ENCODE measurements around the gene SRGAP2.
"Not testable (repeated sequence)": the region's sequence is repeated elsewhere in the genome, so short reads cannot be mapped to it uniquely, and the experiment has no call there.

SRGAP2 gene

GRCh38 chr1:206203364-206204158 lies at the start of gene SRGAP2:
TSS of gene SRGAP2 (plus strand) at chr1:206203541. CDS start at chr1:206205971, 2,430 bp downstream.
- DNase-seq (ENCODE audit: low read depth): not testable (repeated sequence)

- not testable (repeated sequence) for DNase-seq (ENCODE audit: low read depth)
Observed at GRCh38 chr1:206167350-206168029, 35.9 kb upstream of the SRGAP2 start.

GRCh38 chr1:206169794-206170193 lies 33.5 kb upstream of the SRGAP2 start:
- DNase-seq (ENCODE audit: low read depth): not testable (repeated sequence)

GRCh38 chr1:206173110-206173719 lies 30.1 kb upstream of the SRGAP2 start:
- DNase-seq (ENCODE audit: low read depth): not testable (repeated sequence)

GRCh38 chr1:206174182-206174868 lies 29.0 kb upstream of the SRGAP2 start:
- DNase-seq (ENCODE audit: low read depth): not testable (repeated sequence)

- DNase-seq (ENCODE audit: low read depth): not testable (repeated sequence)
Observed at GRCh38 chr1:206175459-206176113, 27.8 kb upstream of the SRGAP2 start.

GRCh38 chr1:206176114-206176502 lies 27.2 kb upstream of the SRGAP2 start:
- not testable (repeated sequence) for DNase-seq (ENCODE audit: low read depth)

GRCh38 chr1:206178061-206178989 lies 25.0 kb upstream of the SRGAP2 start:
- peak; percentile 19 for DNase-seq (ENCODE audit: low read depth)

GRCh38 chr1:206179666-206180065 lies 23.7 kb upstream of the SRGAP2 start:
- DNase-seq (ENCODE audit: low read depth): not testable (repeated sequence)

GRCh38 chr1:206182368-206183317 lies 20.7 kb upstream of the SRGAP2 start:
- DNase-seq (ENCODE audit: low read depth): not testable (repeated sequence)

GRCh38 chr1:206183788-206184187 lies 19.6 kb upstream of the SRGAP2 start:
- not testable (repeated sequence) for DNase-seq (ENCODE audit: low read depth)

GRCh38 chr1:206185778-206186177 lies 17.6 kb upstream of the SRGAP2 start:
- not testable (repeated sequence) for DNase-seq (ENCODE audit: low read depth)

GRCh38 chr1:206186826-206187225 lies 16.5 kb upstream of the SRGAP2 start:
- not testable (repeated sequence) for DNase-seq (ENCODE audit: low read depth)

GRCh38 chr1:206195182-206195581 lies 8.2 kb upstream of the SRGAP2 start:
- DNase-seq (ENCODE audit: low read depth): not testable (repeated sequence)

- not testable (repeated sequence) for DNase-seq (ENCODE audit: low read depth)
Observed at GRCh38 chr1:206196748-206197424, 6.5 kb upstream of the SRGAP2 start.

- DNase-seq (ENCODE audit: low read depth): peak; percentile 98
Observed at GRCh38 chr1:206202789-206203363, 465 bp upstream of the SRGAP2 start, which contains the start of gene FAM72A. TSS of gene FAM72A (minus strand) at chr1:206202839. CDS start at chr1:206202025, 814 bp downstream.

GRCh38 chr1:206204159-206204511 lies 794 bp downstream of the SRGAP2 start:
- not testable (repeated sequence) for DNase-seq (ENCODE audit: low read depth)

GRCh38 chr1:206204871-206205270 lies 1.5 kb downstream of the SRGAP2 start:
- DNase-seq (ENCODE audit: low read depth): not testable (repeated sequence)
